Natural killer cell (primary cell): ENCODE measurements around the gene NDNF. TPM values are rescaled to one million over a fixed set of nuclear protein-coding genes. Genes with fewer than 3 reads are reported as not detected.

Experiments
- ATAC-seq, 3 donors: fragments of 150-1000 bp in 2 of 3; fragments of 200-7000 bp in 1 of 3; cut with Tn5 transposase; 1 replicate in 1 of 3; 2 replicates in 2 of 3; pipeline ENCODE4 v1.10.0; 2021; ENCODE audit warnings: mild to moderate bottlenecking in 2 of 3, moderate library complexity in 2 of 3
- DNase-seq, 2 donors: peaks; one replicate each; pipeline versions ENCODE4 v3.0.0 to v3.0.0-alpha.2; 2013 to 2021; ENCODE audit warnings: mixed read lengths in 1 of 2
- H3K27ac ChIP-seq: one replicate; pipeline ENCODE4 v1.5.1; 2013; ENCODE audit warnings: mild to moderate bottlenecking, low read length
- H3K27me3 ChIP-seq: one replicate; pipeline ENCODE4 v1.6.1; 2013; ENCODE audit warnings: low read length; ENCODE audit not compliant: control insufficient read depth, insufficient read depth
- H3K36me3 ChIP-seq: one replicate; pipeline ENCODE4 v1.6.1; 2013; ENCODE audit warnings: low read length; ENCODE audit not compliant: control insufficient read depth, insufficient read depth
- H3K4me1 ChIP-seq: one replicate; pipeline ENCODE4 v1.6.1; 2013; ENCODE audit warnings: low read length; ENCODE audit not compliant: control insufficient read depth, insufficient read depth
- H3K4me3 ChIP-seq: one replicate; pipeline ENCODE4 v1.5.1; 2013; ENCODE audit warnings: low read length
- H3K9me3 ChIP-seq: one replicate; pipeline ENCODE4 v1.6.1; 2013; ENCODE audit warnings: low read length; ENCODE audit not compliant: control insufficient read depth, insufficient read depth
- H3K27ac Mint-ChIP-seq, 2 donors: one replicate each; pipeline ENCODE4 v1.8.0; 2022; ENCODE audit warnings: mild to moderate bottlenecking in 2 of 2, mixed read lengths in 2 of 2, moderate library complexity in 1 of 2
- H3K27me3 Mint-ChIP-seq, 2 donors: one replicate each; pipeline ENCODE4 v1.8.0; 2022; ENCODE audit warnings: low read depth in 2 of 2, mixed read lengths in 2 of 2
- H3K36me3 Mint-ChIP-seq: one replicate; pipeline ENCODE4 v1.8.0; 2022; ENCODE audit warnings: mixed read lengths
- H3K4me1 Mint-ChIP-seq, 2 donors: one replicate each; pipeline ENCODE4 v1.8.0; 2022; ENCODE audit warnings: mixed read lengths in 2 of 2
- H3K4me3 Mint-ChIP-seq: one replicate; pipeline ENCODE4 v1.8.0; 2022; ENCODE audit warnings: mild to moderate bottlenecking, moderate library complexity, mixed read lengths
- H3K9me3 Mint-ChIP-seq, 2 donors: one replicate each; pipeline ENCODE4 v1.8.0; 2022; ENCODE audit warnings: mixed read lengths in 2 of 2
- CTCF ChIP-seq: fragments of 200-600 bp; IDR thresholded peaks from one replicate; pipeline ENCODE4 v1.8.0; 2022; ENCODE audit warnings: antibody characterized with exemption
- WGBS: methylation state at CpG from one replicate; pipeline ENCODE4 v1.1.7; 2013; ENCODE audit warnings: missing lambda C conversion rate; ENCODE audit not compliant: insufficient coverage; 5-methylcytosine and 5-hydroxymethylcytosine counted together
- intact Hi-C: fragments of 100-400 bp; cut with micrococcal nuclease; formaldehyde crosslinking; loops from one replicate; pipeline ENCODE4 v1.14.2; 2022
- total RNA-seq, 4 donors: library from RNA; stranded (reverse); fragments of 120-200 nt in 1 of 4; gene quantifications; one replicate each; pipeline versions ENCODE4 v1.2.3 to v1.2.4, GENCODE V29; 2013 to 2022

Gene NDNF
- total RNA-seq, 3 donors from 2014 or later (not counting 1 experiment from before 2014, with no cell fraction given) = not detected

DNA sequence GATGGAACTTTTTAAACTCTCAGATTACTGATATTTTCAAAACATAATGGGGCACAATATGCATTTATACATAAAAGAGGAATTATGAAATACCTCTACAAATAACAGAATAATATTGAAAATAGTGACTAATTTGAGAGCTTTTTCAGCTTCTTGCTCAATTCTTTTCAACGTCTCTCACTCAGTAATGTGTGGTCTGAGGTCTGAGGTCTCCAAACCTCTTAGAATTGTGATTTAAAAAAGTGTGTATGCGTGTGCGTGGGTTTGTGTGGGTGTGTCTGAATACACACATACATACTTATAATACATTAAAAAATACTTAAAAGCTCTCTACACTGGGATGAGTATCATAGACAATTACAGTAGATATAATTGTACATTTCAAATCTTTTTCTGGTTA lies 7.9 kb downstream of the NDNF start:
- H3K36me3 ChIP-seq = no peaks in the 10 kb centered on the region
- no peak for TF ChIP-seq CTCF
- H3K4me1 ChIP-seq = no peaks in the 10 kb centered on the region
- DNase-seq = no peak
- Mint-ChIP-seq H3K27me3 (peaks cover 30 to 45% of the 10 kb centered on the region in 2 donors), H3K9me3 (no peaks in the 10 kb centered on the region), H3K4me1 (no peaks in the 10 kb centered on the region), H3K4me3 (no peak overlapping the region), H3K27ac (no peak overlapping the region), H3K36me3 (no peaks in the 10 kb centered on the region)
- no peak for ATAC-seq
- H3K4me3 ChIP-seq = no peak overlapping the region
- no peak overlapping the region for H3K27ac ChIP-seq
- peaks cover 14% of the 10 kb centered on the region for H3K27me3 ChIP-seq
- intact Hi-C loops = no loop called here
- H3K9me3 ChIP-seq = no peaks in the 10 kb centered on the region
- no CpG with 5 or more reads among the region's 3 CpGs for WGBS

GRCh38 chr4:121062521-121062920 lies 9.8 kb downstream of the NDNF start:
- H3K4me3 Mint-ChIP-seq = no peak overlapping the region

GRCh38 chr4:121061861-121062260 lies 10.5 kb downstream of the NDNF start:
- no CpG with 5 or more reads among the region's 3 CpGs for WGBS
- H3K9me3 ChIP-seq = no peaks in the 10 kb centered on the region
- peaks cover 17% of the 10 kb centered on the region for H3K27me3 ChIP-seq
- intact Hi-C loops = no loop called here
- ATAC-seq (no peak), DNase-seq (no peak)
- Mint-ChIP-seq H3K9me3 (no peaks in the 10 kb centered on the region), H3K4me1 (no peaks in the 10 kb centered on the region), H3K4me3 (no peak overlapping the region), H3K27me3 (peaks cover 29 to 42% of the 10 kb centered on the region in 2 donors), H3K36me3 (no peaks in the 10 kb centered on the region), H3K27ac (no peak overlapping the region)
- no peaks in the 10 kb centered on the region for H3K36me3 ChIP-seq
- no peak for TF ChIP-seq CTCF
- no peak overlapping the region for H3K27ac ChIP-seq
- H3K4me1 ChIP-seq = no peaks in the 10 kb centered on the region
- H3K4me3 ChIP-seq = no peak overlapping the region

More at GRCh38 chr4:121062521-121062920, 9.8 kb downstream of the NDNF start:
- intact Hi-C loops = no loop called here
- H3K36me3 ChIP-seq = no peaks in the 10 kb centered on the region
- H3K9me3 ChIP-seq = no peaks in the 10 kb centered on the region
- H3K27me3 ChIP-seq = peaks cover 14% of the 10 kb centered on the region
- no peak for ATAC-seq
- Mint-ChIP-seq H3K4me1 (no peaks in the 10 kb centered on the region), H3K27ac (no peak overlapping the region), H3K36me3 (no peaks in the 10 kb centered on the region), H3K27me3 (peaks cover 25 to 38% of the 10 kb centered on the region in 2 donors), H3K9me3 (no peaks in the 10 kb centered on the region)
- H3K4me1 ChIP-seq = no peaks in the 10 kb centered on the region
- no peak overlapping the region for H3K4me3 ChIP-seq
- H3K27ac ChIP-seq = no peak overlapping the region
- DNase-seq = no peak
- WGBS = 18% methylated on average over 4 of the region's 5 CpGs
- TF ChIP-seq CTCF = no peak

DNA sequence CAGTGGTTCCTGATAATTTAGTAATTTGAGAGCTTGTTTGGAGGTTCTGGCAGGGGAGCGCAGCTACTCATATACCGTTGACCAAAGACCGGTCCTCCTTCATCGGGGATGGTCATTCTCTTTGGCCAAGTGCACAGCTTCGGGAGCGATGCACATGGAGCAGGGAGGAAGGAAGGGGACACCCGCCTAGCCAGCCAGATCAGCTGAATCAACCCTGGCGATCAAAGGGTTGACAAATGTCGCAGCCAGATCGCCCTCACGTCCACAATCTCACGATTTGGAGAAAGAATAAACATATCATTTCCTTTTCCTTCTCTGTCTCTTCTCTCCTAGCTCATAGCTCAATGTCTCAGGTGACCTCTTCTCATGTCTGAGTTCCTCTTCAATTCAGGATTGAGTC lies 11.1 kb downstream of the NDNF start:
- intact Hi-C loops = no loop called here

More for the DNA sequence above, 11.1 kb downstream of the NDNF start:
- H3K27me3 ChIP-seq = peaks cover 15% of the 10 kb centered on the region
- ATAC-seq = no peak
- Mint-ChIP-seq H3K27ac (no peak overlapping the region), H3K4me1 (no peaks in the 10 kb centered on the region), H3K9me3 (no peaks in the 10 kb centered on the region), H3K36me3 (no peaks in the 10 kb centered on the region), H3K27me3 (peaks cover 34 to 42% of the 10 kb centered on the region in 2 donors), H3K4me3 (no peak overlapping the region)
- no peaks in the 10 kb centered on the region for H3K36me3 ChIP-seq
- no peak overlapping the region for H3K27ac ChIP-seq
- no peaks in the 10 kb centered on the region for H3K9me3 ChIP-seq
- 94% methylated on average over 12 of the region's 12 CpGs for WGBS
- no peaks in the 10 kb centered on the region for H3K4me1 ChIP-seq
- no peak for TF ChIP-seq CTCF
- no peak for DNase-seq
- no peak overlapping the region for H3K4me3 ChIP-seq
